Measurements from ENCODE around the gene KLF2. TPM values are rescaled to one million over a fixed set of nuclear protein-coding genes. Genes with fewer than 3 reads are reported as not detected.
A peak's percentile ranks its signal among the peaks of the same experiment; 100 is the strongest.

The KLF2 gene
- total RNA-seq, 4 donors from 2014 or later, result 16.5 to 139 (median 81.8) TPM

GRCh38 chr19:16327169-16327475 is 2.5 kb downstream of the KLF2 start:
- TF ChIP-seq POLR2A (IDR thresholded peaks at IDR 0.05), result no peak
- TF ChIP-seq CTCF (IDR thresholded peaks at IDR 0.05), result no peak
- peak overlapping the region; percentile 95 to 98 for H3K27ac ChIP-seq
- H3K9me3 ChIP-seq, result no peaks in the 10 kb centered on the region
- DNase-seq, result no peak
- H3K36me3 ChIP-seq, result no peaks in the 10 kb centered on the region
- H3K4me1 ChIP-seq, result peaks cover 7 to 15% of the 10 kb centered on the region in 2 donors
- H3K27me3 ChIP-seq, result no peaks in the 10 kb centered on the region
- intact Hi-C loops (cut with DNase I; ENCODE audit: low total_unique reads), result no loop called here
- H3K4me3 ChIP-seq, result peak overlapping the region; percentile 44 to 98

- TF ChIP-seq POLR2A (IDR thresholded peaks at IDR 0.05) (no peak), CTCF (IDR thresholded peaks at IDR 0.05) (no peak)
- Histone ChIP-seq H3K36me3 (no peaks in the 10 kb centered on the region), H3K9me3 (no peaks in the 10 kb centered on the region), H3K4me3 (peak overlapping the region; percentile 44 to 98), H3K4me1 (peaks cover 7 to 15% of the 10 kb centered on the region in 2 donors), H3K27me3 (no peaks in the 10 kb centered on the region), H3K27ac (peak overlapping the region; percentile 95 to 98)
- intact Hi-C loops (cut with DNase I; ENCODE audit: low total_unique reads), result no loop called here
- DNase-seq, result no peak
Observed at GRCh38 chr19:16327501-16327900, 2.9 kb downstream of the KLF2 start.

- intact Hi-C loops (cut with DNase I; ENCODE audit: low total_unique reads), result no loop called here
- Histone ChIP-seq H3K9me3 (no peaks in the 10 kb centered on the region), H3K36me3 (no peaks in the 10 kb centered on the region), H3K4me3 (peak overlapping the region; percentile 44 to 98), H3K4me1 (peaks cover 7 to 15% of the 10 kb centered on the region in 2 donors), H3K27ac (peak overlapping the region; percentile 95 to 98), H3K27me3 (no peaks in the 10 kb centered on the region)
- peak; percentile 85 to 93 for DNase-seq
- TF ChIP-seq CTCF (IDR thresholded peaks at IDR 0.05) (no peak), POLR2A (IDR thresholded peaks at IDR 0.05) (no peak)
Observed at GRCh38 chr19:16327911-16328823, 3.5 kb downstream of the KLF2 start.

GRCh38 chr19:16328824-16329482 is 4.3 kb downstream of the KLF2 start:
- Histone ChIP-seq H3K4me1 (peaks cover 7 to 15% of the 10 kb centered on the region in 2 donors), H3K27ac (peak overlapping the region; percentile 95 to 98), H3K36me3 (no peaks in the 10 kb centered on the region), H3K4me3 (peak overlapping the region in 1 of 2 donors; percentile 8), H3K27me3 (no peaks in the 10 kb centered on the region), H3K9me3 (no peaks in the 10 kb centered on the region)
- intact Hi-C loops (cut with DNase I; ENCODE audit: low total_unique reads), result no loop called here
- no peak for DNase-seq
- TF ChIP-seq POLR2A (IDR thresholded peaks at IDR 0.05) (no peak), CTCF (IDR thresholded peaks at IDR 0.05) (peak in 1 of 4 experiments; percentile 7)

GRCh38 chr19:16330368-16330801 is 5.8 kb downstream of the KLF2 start:
- no peak for TF ChIP-seq POLR2A (IDR thresholded peaks at IDR 0.05)
- TF ChIP-seq CTCF (IDR thresholded peaks at IDR 0.05), result no peak
- Histone ChIP-seq H3K27me3 (no peaks in the 10 kb centered on the region), H3K9me3 (no peaks in the 10 kb centered on the region), H3K36me3 (no peaks in the 10 kb centered on the region), H3K4me1 (peaks cover 7 to 15% of the 10 kb centered on the region in 2 donors), H3K4me3 (no peak overlapping the region), H3K27ac (peak overlapping the region; percentile 54 to 95)
- peak; percentile 54 to 75 for DNase-seq
- intact Hi-C loops (cut with DNase I; ENCODE audit: low total_unique reads), result loop anchor here (10.0 kb wide), 1 partner anchor 54 kb away; no protein-coding TSS in a partner anchor

Measured in uterus (tissue), 4 donors.